Stimulated activated CD8-positive, alpha-beta memory T cell treated with anti-CD3 and anti-CD28 coated beads, Interleukin-7, amount 100 ng/mL, for 48 hours (primary cell): ENCODE data around the gene DOCK4.

Source experiments
- DNase-seq, 2 donors: peaks; one replicate each; pipeline ENCODE4 v3.0.0-alpha.2; 2020; ENCODE audit warnings: low read depth in 1 of 2; ENCODE audit errors: extremely low read depth in 1 of 2

Gene DOCK4

GRCh38 chr7:112082306-112082705 lies 123.9 kb downstream of the DOCK4 start:
- no peak for DNase-seq

GRCh38 chr7:112081778-112082177 lies 124.4 kb downstream of the DOCK4 start:
- DNase-seq = no peak

- no peak for DNase-seq
Measured at GRCh38 chr7:112080978-112081377, 125.2 kb downstream of the DOCK4 start.

- no peak for DNase-seq
Measured at GRCh38 chr7:112080441-112080840, 125.8 kb downstream of the DOCK4 start.

GRCh38 chr7:112079673-112080072 lies 126.5 kb downstream of the DOCK4 start:
- DNase-seq = no peak

- DNase-seq = no peak
Measured at GRCh38 chr7:112079122-112079521, 127.1 kb downstream of the DOCK4 start.

GRCh38 chr7:112076324-112076723 lies 129.9 kb downstream of the DOCK4 start:
- DNase-seq = no peak

GRCh38 chr7:112074464-112074863 lies 131.7 kb downstream of the DOCK4 start:
- no peak for DNase-seq

- DNase-seq = no peak
Measured at GRCh38 chr7:112073530-112073929, 132.7 kb downstream of the DOCK4 start.

- DNase-seq = no peak
Measured at GRCh38 chr7:112072541-112073245, 133.5 kb downstream of the DOCK4 start.

GRCh38 chr7:112071856-112072255 lies 134.3 kb downstream of the DOCK4 start:
- no peak for DNase-seq

- DNase-seq = no peak
Measured at GRCh38 chr7:112070674-112071256, 135.4 kb downstream of the DOCK4 start.

- no peak for DNase-seq
Measured at GRCh38 chr7:112069879-112070321, 136.3 kb downstream of the DOCK4 start.

- no peak for DNase-seq
Measured at GRCh38 chr7:112068967-112069366, 137.2 kb downstream of the DOCK4 start.

GRCh38 chr7:112067632-112068540 lies 138.3 kb downstream of the DOCK4 start:
- no peak for DNase-seq

GRCh38 chr7:112067200-112067599 lies 139.0 kb downstream of the DOCK4 start:
- DNase-seq = no peak

- DNase-seq = no peak
Measured at GRCh38 chr7:112065758-112066157, 140.4 kb downstream of the DOCK4 start.

- DNase-seq = no peak
Measured at GRCh38 chr7:112064627-112065385, 141.4 kb downstream of the DOCK4 start.

- DNase-seq = no peak
Measured at GRCh38 chr7:112063974-112064373, 142.2 kb downstream of the DOCK4 start.

GRCh38 chr7:112061051-112061450 lies 145.1 kb downstream of the DOCK4 start:
- DNase-seq = no peak

GRCh38 chr7:112060625-112061024 lies 145.6 kb downstream of the DOCK4 start:
- DNase-seq = no peak
